Endometrial microvascular endothelial cells (primary cell): ENCODE results near the gene PAPOLB. TPM values are rescaled to one million over a fixed set of nuclear protein-coding genes. Genes with fewer than 3 reads are reported as not detected.

Experiments
- in situ Hi-C: cut with HindIII; loops from 2 replicates; pipeline ENCODE4 v1.10.0; 2017; ENCODE audit warnings: low sequenced_read_pairs, low pct_unique_long_range_greater_than_20kb; ENCODE audit errors: inconsistent ontology term
- total RNA-seq: library from RNA; depleted of rRNA; stranded (reverse); fragments of >200 nt; gene quantifications from one replicate; pipeline ENCODE4 v1.2.3, GENCODE V29; 2015; ENCODE audit errors: inconsistent ontology term

PAPOLB gene
- total RNA-seq, 1 donor from 2014 or later, result not detected

GRCh38 chr7:4879396-4880081, 17.7 kb upstream of the PAPOLB start:
- in situ Hi-C loops, result no loop called here

- in situ Hi-C loops, result no loop called here
Observed at GRCh38 chr7:4878336-4879335, 16.8 kb upstream of the PAPOLB start.

GRCh38 chr7:4876586-4876985, 14.8 kb upstream of the PAPOLB start:
- in situ Hi-C loops, result no loop called here

- in situ Hi-C loops, result no loop called here
Observed at GRCh38 chr7:4875391-4875790, 13.6 kb upstream of the PAPOLB start.

GRCh38 chr7:4873071-4873944, 11.5 kb upstream of the PAPOLB start:
- in situ Hi-C loops, result no loop called here

GRCh38 chr7:4871930-4872675, 10.3 kb upstream of the PAPOLB start:
- in situ Hi-C loops, result no loop called here

GRCh38 chr7:4871056-4871680, 9.3 kb upstream of the PAPOLB start:
- in situ Hi-C loops, result no loop called here

- in situ Hi-C loops, result no loop called here
Observed at GRCh38 chr7:4868493-4868892, 6.7 kb upstream of the PAPOLB start.

GRCh38 chr7:4866528-4867496, 5.0 kb upstream of the PAPOLB start:
- in situ Hi-C loops, result no loop called here

GRCh38 chr7:4862156-4862555, 326 bp upstream of the PAPOLB start:
- in situ Hi-C loops, result no loop called here

- in situ Hi-C loops, result no loop called here
Observed at GRCh38 chr7:4861227-4861626, 603 bp downstream of the PAPOLB start.

- in situ Hi-C loops, result no loop called here
Observed at GRCh38 chr7:4857189-4857588, 4.6 kb downstream of the PAPOLB start.

- in situ Hi-C loops, result no loop called here
Observed at GRCh38 chr7:4856336-4857057, 5.3 kb downstream of the PAPOLB start.

GRCh38 chr7:4854916-4855315, 6.9 kb downstream of the PAPOLB start:
- in situ Hi-C loops, result no loop called here

GRCh38 chr7:4851459-4852422, 10.1 kb downstream of the PAPOLB start:
- in situ Hi-C loops, result no loop called here
